GM12872 (cell line): ENCODE results near the gene NDST3.

Source experiments
- CTCF ChIP-seq: IDR thresholded peaks from 3 replicates; pipeline ENCODE4 v1.5.1; 2011; ENCODE audit warnings: low read depth, mild to moderate bottlenecking, low read length, moderate library complexity; ENCODE audit not compliant: insufficient read depth

NDST3 gene

GRCh38 chr4:118034053-118034785, at the start of gene NDST3:
Gene NDST3, plus strand, starts transcription at chr4:118034486. Its CDS starts 19,425 bp downstream, at chr4:118053911.
- TF ChIP-seq CTCF, result 0 out of 3 replicates have a peak, but pooled peaks have one; percentile 23

- TF ChIP-seq CTCF, result no peak
These were observed 48.0 kb upstream of the NDST3 start for GRCh38 chr4:117986321-117986720.

- TF ChIP-seq CTCF, result no peak
These were observed 46.8 kb upstream of the NDST3 start for GRCh38 chr4:117987464-117987863.

DNA sequence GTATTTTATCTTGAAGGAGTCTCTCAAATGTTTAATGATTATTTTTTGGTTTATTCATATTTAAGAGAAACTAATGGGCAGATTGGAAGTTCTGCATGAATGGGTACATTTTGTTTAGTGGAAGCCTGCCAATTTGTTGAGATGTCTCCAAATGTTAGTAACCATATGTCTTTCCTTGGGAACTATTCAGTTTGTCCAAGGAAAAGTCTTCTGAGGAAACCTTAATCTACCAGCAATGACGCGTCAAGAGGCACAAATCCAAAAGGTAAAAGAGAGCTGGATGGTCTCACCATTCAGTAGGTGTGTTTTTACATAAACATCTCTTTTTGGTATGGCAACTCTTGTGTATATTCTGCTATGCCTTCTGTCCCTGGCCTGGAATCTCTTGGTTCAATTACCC, 37.4 kb upstream of the NDST3 start:
- TF ChIP-seq CTCF, result no peak

DNA sequence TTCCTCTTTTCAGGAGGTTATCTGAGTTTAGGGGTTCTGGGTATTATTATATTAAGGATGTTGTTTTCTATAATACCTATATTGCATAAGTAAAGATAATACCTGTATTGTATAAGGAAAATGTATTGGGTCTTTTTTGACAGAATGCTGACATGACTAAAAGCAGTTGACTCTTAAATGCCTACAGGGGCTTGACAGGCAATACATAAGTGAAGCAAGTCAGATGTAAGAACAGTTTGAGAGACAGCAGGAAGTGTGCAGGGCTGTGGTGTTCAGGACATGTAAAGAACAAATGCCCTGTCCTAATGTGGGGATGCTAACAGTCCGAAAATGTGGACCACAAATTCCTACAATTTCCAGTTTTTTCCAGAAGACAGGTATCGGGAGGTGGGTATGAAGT, 30.2 kb upstream of the NDST3 start:
- no peak for TF ChIP-seq CTCF

DNA sequence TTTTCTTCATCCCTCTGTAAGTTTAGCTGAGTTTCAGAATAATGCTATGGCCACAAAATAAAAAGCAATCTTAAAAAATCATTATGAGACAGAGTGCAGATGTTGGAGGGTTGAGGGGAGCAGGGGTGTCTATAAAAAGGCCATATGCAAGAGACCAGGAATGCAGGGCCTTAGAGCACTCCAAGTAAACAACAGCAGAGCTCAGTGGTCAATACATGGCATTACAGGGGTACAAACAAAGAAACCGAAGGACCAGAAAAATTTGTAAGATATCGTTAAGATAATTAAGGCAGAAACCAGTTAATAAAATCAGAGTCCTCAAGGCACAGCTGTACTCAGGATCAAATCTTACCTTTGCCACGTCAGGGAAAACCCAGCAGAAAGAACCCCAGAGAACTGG, 28.4 kb upstream of the NDST3 start:
- TF ChIP-seq CTCF, result peak; percentile 19; the same call in 1 of the 3 replicates

DNA sequence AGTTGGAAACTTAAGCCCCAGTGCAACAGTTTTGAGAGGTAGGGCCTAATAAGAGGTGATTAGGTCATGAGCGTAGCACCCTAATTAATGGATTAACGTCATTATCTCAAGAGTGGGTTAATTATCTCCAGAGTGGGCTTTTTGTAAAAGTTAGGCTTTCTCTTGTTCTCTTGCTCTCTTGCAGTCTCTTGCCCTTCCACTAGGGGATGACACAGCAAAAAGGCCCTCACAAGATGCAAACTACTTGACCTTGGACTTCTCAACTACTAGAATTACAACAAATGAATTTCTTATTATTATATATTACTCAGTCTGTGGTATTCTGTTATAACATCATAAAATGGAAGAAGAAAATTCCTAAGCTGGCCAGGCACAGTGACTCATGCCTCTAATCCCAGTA, 22.1 kb upstream of the NDST3 start:
- peak; percentile 44; the same call in 2 of the 3 replicates for TF ChIP-seq CTCF
